DOHH2 (cell line): ENCODE results near the gene KLHL36.

Experiments used
- H3F3A ChIP-seq: fragments of 200-600 bp; sonication (generic), shearing (Covaris generic); 2 replicates; pipeline ENCODE4 v1.6.0; 2016; ENCODE audit warnings: antibody characterized with exemption, mild to moderate bottlenecking; ENCODE audit not compliant: control insufficient read depth, insufficient read depth
- H3K27ac ChIP-seq: fragments of 200-600 bp; sonication (generic); 2 replicates; pipeline ENCODE4 v1.5.1; 2014; ENCODE audit warnings: low read depth, mild to moderate bottlenecking, low read length, moderate library complexity
- H3K27me3 ChIP-seq: fragments of 200-600 bp; sonication (generic); 2 replicates; pipeline ENCODE4 v1.6.1; 2014; ENCODE audit warnings: mild to moderate bottlenecking, low read length, mixed read lengths; ENCODE audit not compliant: control insufficient read depth
- H3K36me3 ChIP-seq: fragments of 200-600 bp; sonication (generic); 2 replicates; pipeline ENCODE4 v1.6.1; 2014; ENCODE audit warnings: mild to moderate bottlenecking, low read length, moderate library complexity, mixed read lengths; ENCODE audit not compliant: control insufficient read depth
- H3K4me1 ChIP-seq: fragments of 200-600 bp; sonication (generic); 2 replicates; pipeline ENCODE4 v1.6.1; 2014; ENCODE audit warnings: mild to moderate bottlenecking, low read length, mixed read lengths; ENCODE audit not compliant: control insufficient read depth
- H3K4me2 ChIP-seq: fragments of 200-600 bp; sonication (generic); 2 replicates; pipeline ENCODE4 v1.6.0; 2014; ENCODE audit warnings: mild to moderate bottlenecking, low read length, moderate library complexity
- H3K4me3 ChIP-seq: fragments of 200-600 bp; sonication (generic); 2 replicates; pipeline ENCODE4 v1.5.1; 2014; ENCODE audit warnings: mild to moderate bottlenecking, low read length, mixed read lengths
- H3K79me2 ChIP-seq: fragments of 200-600 bp; sonication (generic); 2 replicates; pipeline ENCODE4 v1.6.1; 2014; ENCODE audit warnings: mild to moderate bottlenecking, low read length, mixed read lengths; ENCODE audit not compliant: control insufficient read depth
- H3K9me2 ChIP-seq: fragments of 200-600 bp; sonication (generic); replicated peaks from 2 replicates; pipeline ENCODE4 v1.6.1; 2014; ENCODE audit warnings: mild to moderate bottlenecking, low read length, mixed read lengths; ENCODE audit not compliant: control insufficient read depth
- H3K9me3 ChIP-seq: fragments of 200-600 bp; sonication (generic); 2 replicates; pipeline ENCODE4 v1.6.1; 2014; ENCODE audit warnings: antibody characterized with exemption, low read length, mixed read lengths; ENCODE audit not compliant: control insufficient read depth, insufficient read depth
- H4K20me1 ChIP-seq: fragments of 200-600 bp; sonication (generic); 2 replicates; pipeline ENCODE4 v1.6.0; 2014; ENCODE audit warnings: low read depth, mild to moderate bottlenecking, antibody characterized with exemption, low read length, moderate library complexity; ENCODE audit not compliant: control insufficient read depth, insufficient read depth
- EZH2phosphoT487 ChIP-seq: fragments of 200-600 bp; sonication (generic); IDR thresholded peaks from 2 replicates; pipeline ENCODE4 v1.6.1; 2017; ENCODE audit warnings: borderline replicate concordance, mild to moderate bottlenecking, antibody characterized with exemption, low read length, moderate library complexity, mixed read lengths
- TF ChIP-seq, protein P1 (sequence below): fragments of 200-600 bp; sonication (generic); IDR thresholded peaks from one replicate; pipeline ENCODE4 v1.5.1; 2014; ENCODE audit warnings: antibody characterized with exemption, mild to moderate bottlenecking, low read depth, low read length; ENCODE audit not compliant: poor library complexity, severe bottlenecking

KLHL36 gene

DNA sequence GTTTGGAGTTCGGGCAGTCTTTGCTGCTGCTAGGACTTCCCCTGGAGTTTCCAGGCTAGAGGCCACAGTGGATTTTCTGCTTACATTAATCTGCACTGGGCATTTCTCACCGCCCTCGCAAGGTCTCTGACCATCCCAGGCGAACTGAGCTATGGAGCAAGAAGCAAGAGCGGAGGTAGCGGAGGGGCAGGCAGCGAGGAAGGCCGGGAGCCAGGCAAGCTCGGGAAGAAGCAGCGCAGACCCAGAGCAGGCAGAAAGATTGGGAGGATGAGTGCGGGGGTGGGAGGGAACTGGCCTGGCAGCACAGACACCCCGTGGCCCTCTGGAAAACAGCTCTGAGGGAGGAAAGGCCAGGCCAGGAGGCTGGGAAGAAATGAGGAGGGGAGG, 34.2 kb upstream of the KLHL36 start:
- Histone ChIP-seq H3K4me1 (peaks cover 58% of the 10 kb centered on the region), H4K20me1 (peaks cover 6% of the 10 kb centered on the region; the same call in 1 of the 2 replicates), H3K79me2 (peaks cover 87% of the 10 kb centered on the region), H3F3A (peaks cover 7% of the 10 kb centered on the region; the same call in 1 of the 2 replicates), H3K9me2 (no peaks in the 10 kb centered on the region), H3K4me2 (no peak overlapping the region), H3K27me3 (no peaks in the 10 kb centered on the region), H3K9me3 (peaks cover 14% of the 10 kb centered on the region), H3K27ac (no peak overlapping the region), H3K4me3 (no peak overlapping the region), H3K36me3 (peaks cover 76% of the 10 kb centered on the region)
- no peak for TF ChIP-seq EZH2phosphoT487
- TF ChIP-seq, protein P1, sequence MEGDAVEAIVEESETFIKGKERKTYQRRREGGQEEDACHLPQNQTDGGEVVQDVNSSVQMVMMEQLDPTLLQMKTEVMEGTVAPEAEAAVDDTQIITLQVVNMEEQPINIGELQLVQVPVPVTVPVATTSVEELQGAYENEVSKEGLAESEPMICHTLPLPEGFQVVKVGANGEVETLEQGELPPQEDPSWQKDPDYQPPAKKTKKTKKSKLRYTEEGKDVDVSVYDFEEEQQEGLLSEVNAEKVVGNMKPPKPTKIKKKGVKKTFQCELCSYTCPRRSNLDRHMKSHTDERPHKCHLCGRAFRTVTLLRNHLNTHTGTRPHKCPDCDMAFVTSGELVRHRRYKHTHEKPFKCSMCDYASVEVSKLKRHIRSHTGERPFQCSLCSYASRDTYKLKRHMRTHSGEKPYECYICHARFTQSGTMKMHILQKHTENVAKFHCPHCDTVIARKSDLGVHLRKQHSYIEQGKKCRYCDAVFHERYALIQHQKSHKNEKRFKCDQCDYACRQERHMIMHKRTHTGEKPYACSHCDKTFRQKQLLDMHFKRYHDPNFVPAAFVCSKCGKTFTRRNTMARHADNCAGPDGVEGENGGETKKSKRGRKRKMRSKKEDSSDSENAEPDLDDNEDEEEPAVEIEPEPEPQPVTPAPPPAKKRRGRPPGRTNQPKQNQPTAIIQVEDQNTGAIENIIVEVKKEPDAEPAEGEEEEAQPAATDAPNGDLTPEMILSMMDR: no peak

DNA sequence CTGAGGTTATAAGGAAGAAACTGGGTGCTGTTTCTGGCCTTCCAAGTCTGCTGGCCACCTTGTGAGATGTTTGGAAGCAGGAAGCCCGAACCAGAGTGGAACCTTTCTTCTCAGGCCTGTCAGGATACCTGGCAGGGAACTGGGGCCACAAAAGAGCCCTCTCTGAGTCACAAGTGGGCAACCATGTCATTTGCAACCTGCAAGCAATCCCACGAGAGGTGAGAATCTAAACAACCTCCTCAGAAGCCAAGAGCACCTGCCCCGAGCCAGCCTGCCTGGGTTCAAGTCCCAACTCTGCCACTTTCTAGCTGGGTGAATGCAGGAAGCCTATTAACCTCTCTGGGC, 33.7 kb upstream of the KLHL36 start:
- Histone ChIP-seq H3K27me3 (no peaks in the 10 kb centered on the region), H3K9me3 (peaks cover 14% of the 10 kb centered on the region), H3K79me2 (peaks cover 82% of the 10 kb centered on the region), H3K9me2 (no peaks in the 10 kb centered on the region), H3K4me3 (no peak overlapping the region), H4K20me1 (peaks cover 6% of the 10 kb centered on the region; the same call in 1 of the 2 replicates), H3F3A (peaks cover 4% of the 10 kb centered on the region; the same call in 1 of the 2 replicates), H3K27ac (no peak overlapping the region), H3K4me2 (0 out of 2 replicates have a peak overlapping the region, but pooled peaks have one; percentile 91), H3K4me1 (peaks cover 58% of the 10 kb centered on the region), H3K36me3 (peaks cover 71% of the 10 kb centered on the region)
- TF ChIP-seq, protein P1: no peak
- TF ChIP-seq EZH2phosphoT487: no peak

DNA sequence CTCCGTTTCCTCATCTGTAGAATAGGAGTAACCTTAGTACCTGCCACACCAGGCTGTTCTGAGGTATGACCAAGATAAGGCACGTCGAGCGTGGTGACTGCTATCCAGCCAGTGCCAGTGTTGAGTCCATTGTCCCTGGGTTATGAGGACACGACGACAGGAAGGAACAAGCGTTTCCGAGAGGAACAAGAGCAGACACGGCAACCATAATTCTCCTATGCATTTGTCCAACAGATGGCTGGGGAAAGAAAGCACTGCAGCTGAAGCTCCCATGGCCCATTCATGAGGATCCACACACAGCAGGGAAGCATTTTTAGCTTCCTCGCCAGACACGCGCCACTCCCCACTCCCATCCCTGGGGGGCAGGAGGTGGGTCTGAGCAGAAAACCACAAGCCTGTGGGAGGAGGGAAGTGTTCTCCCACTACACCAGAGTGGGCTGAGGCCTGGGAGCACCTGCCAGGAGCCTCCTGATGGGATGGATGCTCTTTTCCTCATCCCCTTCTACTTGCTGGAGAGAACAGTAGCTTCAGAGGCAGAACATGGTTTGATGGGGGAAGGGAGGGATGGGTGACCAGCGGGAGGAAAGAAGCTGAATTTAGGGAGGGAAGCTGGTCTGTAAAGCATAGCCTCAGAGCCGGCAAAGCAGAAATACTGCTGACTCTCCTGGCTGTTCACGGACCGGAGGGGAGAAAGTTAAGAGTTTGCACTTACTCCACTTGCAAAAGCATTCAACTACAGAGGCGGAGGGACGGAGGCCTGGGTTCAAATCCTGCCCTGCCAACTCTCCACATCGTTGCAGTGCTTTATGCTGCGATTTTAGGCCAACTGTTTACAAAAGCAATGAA, 33.1 kb upstream of the KLHL36 start:
- Histone ChIP-seq H4K20me1 (peaks cover 6% of the 10 kb centered on the region; the same call in 1 of the 2 replicates), H3K27me3 (no peaks in the 10 kb centered on the region), H3K9me3 (peaks cover 10% of the 10 kb centered on the region), H3K79me2 (peaks cover 76% of the 10 kb centered on the region), H3K4me1 (peaks cover 58% of the 10 kb centered on the region), H3K4me3 (peak overlapping the region; percentile 96), H3K9me2 (no peaks in the 10 kb centered on the region), H3K36me3 (peaks cover 65% of the 10 kb centered on the region), H3K27ac (no peak overlapping the region), H3F3A (peaks cover 5% of the 10 kb centered on the region), H3K4me2 (peak overlapping the region; percentile 91)
- TF ChIP-seq, protein P1: no peak
- TF ChIP-seq EZH2phosphoT487: no peak
